ENCODE measurements around the gene GALNT6. TPM values are rescaled to one million over a fixed set of nuclear protein-coding genes. Genes with fewer than 3 reads are reported as not detected.
A peak's percentile ranks its signal among the peaks of the same experiment; 100 is the strongest.

GALNT6 gene
- polyA plus RNA-seq, 4 donors = 8.4 to 45.2 (median 22.5) TPM

GRCh38 chr12:51428256-51428655 lies 37.0 kb upstream of the GALNT6 start:
- Histone ChIP-seq H3K27ac (ENCODE audit: low read depth in 1 of 3, low read length in 2 of 3) (no peak overlapping the region), H3K36me3 (ENCODE audit: control insufficient read depth in 3 of 3, insufficient read depth in 2 of 3, low read depth in 1 of 3, low read length in 3 of 3) (no peaks in the 10 kb centered on the region), H3K4me3 (ENCODE audit: low read depth in 1 of 3, low read length in 3 of 3) (no peak overlapping the region), H3K4me1 (ENCODE audit: control insufficient read depth in 3 of 3, insufficient read depth in 2 of 3, low read depth in 1 of 3, low read length in 2 of 3) (peaks cover 0 to 14% (median 0%) of the 10 kb centered on the region in 3 donors), H3K9me3 (ENCODE audit: control insufficient read depth in 2 of 2, insufficient read depth in 1 of 2, low read depth in 1 of 2, low read length in 1 of 2) (no peaks in the 10 kb centered on the region), H3K27me3 (ENCODE audit: control insufficient read depth in 3 of 3, insufficient read depth in 3 of 3, low read length in 3 of 3) (peaks cover 0 to 3% (median 0%) of the 10 kb centered on the region in 3 donors)
- DNase-seq (no peak), FAIRE-seq (no peak)
- WGBS, 3 donors = 88 to 93% (median 91%) methylated on average over 4 of the region's 4 CpGs

- 3% methylated on average over 55 to 73 of the region's 73 CpGs for WGBS, 3 donors
- peak; percentile 54 to 91 for DNase-seq
- H3K27me3 ChIP-seq (ENCODE audit: control insufficient read depth in 3 of 3, insufficient read depth in 3 of 3, low read length in 3 of 3) = peaks cover 0 to 3% (median 0%) of the 10 kb centered on the region in 3 donors
- H3K36me3 ChIP-seq (ENCODE audit: control insufficient read depth in 3 of 3, insufficient read depth in 2 of 3, low read depth in 1 of 3, low read length in 3 of 3) = no peaks in the 10 kb centered on the region
- peak within 1 kb of the TSS in 1 of 3 donors; percentile 38 for H3K27ac ChIP-seq (ENCODE audit: low read depth in 1 of 3, low read length in 2 of 3)
- peaks cover 0 to 16% (median 0%) of the 10 kb centered on the region in 3 donors for H3K4me1 ChIP-seq (ENCODE audit: control insufficient read depth in 3 of 3, insufficient read depth in 2 of 3, low read depth in 1 of 3, low read length in 2 of 3)
- FAIRE-seq = no peak
- H3K9me3 ChIP-seq (ENCODE audit: control insufficient read depth in 2 of 2, insufficient read depth in 1 of 2, low read depth in 1 of 2, low read length in 1 of 2) = no peaks in the 10 kb centered on the region
- H3K4me3 ChIP-seq (ENCODE audit: low read depth in 1 of 3, low read length in 3 of 3) = peak within 1 kb of the TSS; percentile 44 to 47 (median 46)
Observed at GRCh38 chr12:51424662-51425539, 33.7 kb upstream of the GALNT6 start, which contains the start of gene SLC4A8. Gene SLC4A8 (plus strand): TSS chr12:51424831. CDS start chr12:51424988, 157 bp downstream.

- H3K9me3 ChIP-seq (ENCODE audit: control insufficient read depth in 2 of 2, insufficient read depth in 1 of 2, low read depth in 1 of 2, low read length in 1 of 2) = no peaks in the 10 kb centered on the region
- DNase-seq = no peak
- FAIRE-seq = no peak
- H3K4me3 ChIP-seq (ENCODE audit: low read depth in 1 of 3, low read length in 3 of 3) = peak overlapping the region; percentile 44 to 47 (median 46)
- no peaks in the 10 kb centered on the region for H3K36me3 ChIP-seq (ENCODE audit: control insufficient read depth in 3 of 3, insufficient read depth in 2 of 3, low read depth in 1 of 3, low read length in 3 of 3)
- H3K27me3 ChIP-seq (ENCODE audit: control insufficient read depth in 3 of 3, insufficient read depth in 3 of 3, low read length in 3 of 3) = peaks cover 0 to 3% (median 0%) of the 10 kb centered on the region in 3 donors
- 17 to 28% (median 25%) methylated on average over 10 of the region's 10 CpGs for WGBS, 3 donors
- H3K27ac ChIP-seq (ENCODE audit: low read depth in 1 of 3, low read length in 2 of 3) = peak overlapping the region in 1 of 3 donors; percentile 38
- H3K4me1 ChIP-seq (ENCODE audit: control insufficient read depth in 3 of 3, insufficient read depth in 2 of 3, low read depth in 1 of 3, low read length in 2 of 3) = peaks cover 0 to 16% (median 0%) of the 10 kb centered on the region in 3 donors
Observed at GRCh38 chr12:51424094-51424661, 33.0 kb upstream of the GALNT6 start.

GRCh38 chr12:51421266-51421884 lies 30.2 kb upstream of the GALNT6 start:
- 46 to 62% (median 59%) methylated on average over 5 of the region's 5 CpGs for WGBS, 3 donors
- no peaks in the 10 kb centered on the region for H3K36me3 ChIP-seq (ENCODE audit: control insufficient read depth in 3 of 3, insufficient read depth in 2 of 3, low read depth in 1 of 3, low read length in 3 of 3)
- H3K4me3 ChIP-seq (ENCODE audit: low read depth in 1 of 3, low read length in 3 of 3) = no peak overlapping the region
- peaks cover 0 to 3% (median 0%) of the 10 kb centered on the region in 3 donors for H3K27me3 ChIP-seq (ENCODE audit: control insufficient read depth in 3 of 3, insufficient read depth in 3 of 3, low read length in 3 of 3)
- no peak overlapping the region for H3K27ac ChIP-seq (ENCODE audit: low read depth in 1 of 3, low read length in 2 of 3)
- no peak for FAIRE-seq
- no peaks in the 10 kb centered on the region for H3K9me3 ChIP-seq (ENCODE audit: control insufficient read depth in 2 of 2, insufficient read depth in 1 of 2, low read depth in 1 of 2, low read length in 1 of 2)
- peak; percentile 80 to 85 for DNase-seq
- H3K4me1 ChIP-seq (ENCODE audit: control insufficient read depth in 3 of 3, insufficient read depth in 2 of 3, low read depth in 1 of 3, low read length in 2 of 3) = peaks cover 0 to 16% (median 0%) of the 10 kb centered on the region in 3 donors

GRCh38 chr12:51419425-51420193 lies 28.4 kb upstream of the GALNT6 start:
- Histone ChIP-seq H3K4me3 (ENCODE audit: low read depth in 1 of 3, low read length in 3 of 3) (no peak overlapping the region), H3K9me3 (ENCODE audit: control insufficient read depth in 2 of 2, insufficient read depth in 1 of 2, low read depth in 1 of 2, low read length in 1 of 2) (no peaks in the 10 kb centered on the region), H3K4me1 (ENCODE audit: control insufficient read depth in 3 of 3, insufficient read depth in 2 of 3, low read depth in 1 of 3, low read length in 2 of 3) (peaks cover 0 to 12% (median 0%) of the 10 kb centered on the region in 3 donors), H3K27ac (ENCODE audit: low read depth in 1 of 3, low read length in 2 of 3) (no peak overlapping the region), H3K36me3 (ENCODE audit: control insufficient read depth in 3 of 3, insufficient read depth in 2 of 3, low read depth in 1 of 3, low read length in 3 of 3) (no peaks in the 10 kb centered on the region), H3K27me3 (ENCODE audit: control insufficient read depth in 3 of 3, insufficient read depth in 3 of 3, low read length in 3 of 3) (no peaks in the 10 kb centered on the region)
- FAIRE-seq = no peak
- DNase-seq = no peak
- 21 to 37% (median 36%) methylated on average over 11 of the region's 11 CpGs for WGBS, 3 donors

- FAIRE-seq (no peak), DNase-seq (no peak)
- H3K4me3 ChIP-seq (ENCODE audit: low read depth in 1 of 3, low read length in 3 of 3) = no peak overlapping the region
- no peaks in the 10 kb centered on the region for H3K9me3 ChIP-seq (ENCODE audit: control insufficient read depth in 2 of 2, insufficient read depth in 1 of 2, low read depth in 1 of 2, low read length in 1 of 2)
- H3K4me1 ChIP-seq (ENCODE audit: control insufficient read depth in 3 of 3, insufficient read depth in 2 of 3, low read depth in 1 of 3, low read length in 2 of 3) = peaks cover 0 to 5% (median 0%) of the 10 kb centered on the region in 3 donors
- H3K27ac ChIP-seq (ENCODE audit: low read depth in 1 of 3, low read length in 2 of 3) = no peak overlapping the region
- WGBS, 3 donors = 66 to 77% (median 69%) methylated on average over 4 of the region's 4 CpGs
- H3K36me3 ChIP-seq (ENCODE audit: control insufficient read depth in 3 of 3, insufficient read depth in 2 of 3, low read depth in 1 of 3, low read length in 3 of 3) = no peaks in the 10 kb centered on the region
- H3K27me3 ChIP-seq (ENCODE audit: control insufficient read depth in 3 of 3, insufficient read depth in 3 of 3, low read length in 3 of 3) = no peaks in the 10 kb centered on the region
Observed at GRCh38 chr12:51417826-51418225, 26.6 kb upstream of the GALNT6 start.

GRCh38 chr12:51415931-51416330 lies 24.7 kb upstream of the GALNT6 start:
- Histone ChIP-seq H3K4me1 (ENCODE audit: control insufficient read depth in 3 of 3, insufficient read depth in 2 of 3, low read depth in 1 of 3, low read length in 2 of 3) (no peaks in the 10 kb centered on the region), H3K36me3 (ENCODE audit: control insufficient read depth in 3 of 3, insufficient read depth in 2 of 3, low read depth in 1 of 3, low read length in 3 of 3) (no peaks in the 10 kb centered on the region), H3K4me3 (ENCODE audit: low read depth in 1 of 3, low read length in 3 of 3) (no peak overlapping the region), H3K27ac (ENCODE audit: low read depth in 1 of 3, low read length in 2 of 3) (no peak overlapping the region), H3K9me3 (ENCODE audit: control insufficient read depth in 2 of 2, insufficient read depth in 1 of 2, low read depth in 1 of 2, low read length in 1 of 2) (no peaks in the 10 kb centered on the region), H3K27me3 (ENCODE audit: control insufficient read depth in 3 of 3, insufficient read depth in 3 of 3, low read length in 3 of 3) (no peaks in the 10 kb centered on the region)
- WGBS, 3 donors = 64 to 87% (median 84%) methylated on average over 1 of the region's 1 CpG
- FAIRE-seq (no peak), DNase-seq (no peak)

GRCh38 chr12:51413791-51414190 lies 22.6 kb upstream of the GALNT6 start:
- Histone ChIP-seq H3K27ac (ENCODE audit: low read depth in 1 of 3, low read length in 2 of 3) (no peak overlapping the region), H3K4me3 (ENCODE audit: low read depth in 1 of 3, low read length in 3 of 3) (no peak overlapping the region), H3K36me3 (ENCODE audit: control insufficient read depth in 3 of 3, insufficient read depth in 2 of 3, low read depth in 1 of 3, low read length in 3 of 3) (no peaks in the 10 kb centered on the region), H3K4me1 (ENCODE audit: control insufficient read depth in 3 of 3, insufficient read depth in 2 of 3, low read depth in 1 of 3, low read length in 2 of 3) (peaks cover 0 to 7% (median 0%) of the 10 kb centered on the region in 3 donors), H3K9me3 (ENCODE audit: control insufficient read depth in 2 of 2, insufficient read depth in 1 of 2, low read depth in 1 of 2, low read length in 1 of 2) (no peaks in the 10 kb centered on the region), H3K27me3 (ENCODE audit: control insufficient read depth in 3 of 3, insufficient read depth in 3 of 3, low read length in 3 of 3) (no peaks in the 10 kb centered on the region)
- FAIRE-seq = no peak
- WGBS, 3 donors = 94 to 95% (median 94%) methylated on average over 3 of the region's 3 CpGs
- no peak for DNase-seq
